GM12801 (cell line): ENCODE results near the gene FRMD3.

Experiments
- TF ChIP-seq, protein P1 (sequence below): IDR thresholded peaks from one replicate; pipeline ENCODE4 v1.5.1; 2011; ENCODE audit warnings: control low read depth; ENCODE audit not compliant: insufficient read length; ENCODE audit errors: extremely low read depth

The FRMD3 gene

DNA sequence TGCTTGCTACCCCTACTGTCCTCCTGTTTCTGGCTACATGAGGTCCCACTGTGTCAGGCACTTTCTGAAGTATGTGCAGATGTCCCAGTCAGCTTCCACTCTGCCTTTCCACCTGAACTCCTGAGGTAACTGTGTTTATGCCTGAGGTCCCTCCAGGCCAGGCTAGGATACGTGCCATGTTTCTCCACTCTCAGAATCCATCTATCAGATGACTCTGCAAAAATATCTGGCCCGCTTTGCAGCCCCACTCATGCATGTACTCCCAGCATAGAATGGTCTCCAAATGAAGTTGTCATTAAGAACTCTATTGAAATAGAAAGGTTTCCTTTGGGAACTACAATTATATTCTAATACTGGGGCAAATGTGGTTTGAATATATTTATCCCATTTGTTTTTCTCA, 243.4 kb downstream of the FRMD3 start:
- TF ChIP-seq, protein P1, sequence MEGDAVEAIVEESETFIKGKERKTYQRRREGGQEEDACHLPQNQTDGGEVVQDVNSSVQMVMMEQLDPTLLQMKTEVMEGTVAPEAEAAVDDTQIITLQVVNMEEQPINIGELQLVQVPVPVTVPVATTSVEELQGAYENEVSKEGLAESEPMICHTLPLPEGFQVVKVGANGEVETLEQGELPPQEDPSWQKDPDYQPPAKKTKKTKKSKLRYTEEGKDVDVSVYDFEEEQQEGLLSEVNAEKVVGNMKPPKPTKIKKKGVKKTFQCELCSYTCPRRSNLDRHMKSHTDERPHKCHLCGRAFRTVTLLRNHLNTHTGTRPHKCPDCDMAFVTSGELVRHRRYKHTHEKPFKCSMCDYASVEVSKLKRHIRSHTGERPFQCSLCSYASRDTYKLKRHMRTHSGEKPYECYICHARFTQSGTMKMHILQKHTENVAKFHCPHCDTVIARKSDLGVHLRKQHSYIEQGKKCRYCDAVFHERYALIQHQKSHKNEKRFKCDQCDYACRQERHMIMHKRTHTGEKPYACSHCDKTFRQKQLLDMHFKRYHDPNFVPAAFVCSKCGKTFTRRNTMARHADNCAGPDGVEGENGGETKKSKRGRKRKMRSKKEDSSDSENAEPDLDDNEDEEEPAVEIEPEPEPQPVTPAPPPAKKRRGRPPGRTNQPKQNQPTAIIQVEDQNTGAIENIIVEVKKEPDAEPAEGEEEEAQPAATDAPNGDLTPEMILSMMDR: no peak

DNA sequence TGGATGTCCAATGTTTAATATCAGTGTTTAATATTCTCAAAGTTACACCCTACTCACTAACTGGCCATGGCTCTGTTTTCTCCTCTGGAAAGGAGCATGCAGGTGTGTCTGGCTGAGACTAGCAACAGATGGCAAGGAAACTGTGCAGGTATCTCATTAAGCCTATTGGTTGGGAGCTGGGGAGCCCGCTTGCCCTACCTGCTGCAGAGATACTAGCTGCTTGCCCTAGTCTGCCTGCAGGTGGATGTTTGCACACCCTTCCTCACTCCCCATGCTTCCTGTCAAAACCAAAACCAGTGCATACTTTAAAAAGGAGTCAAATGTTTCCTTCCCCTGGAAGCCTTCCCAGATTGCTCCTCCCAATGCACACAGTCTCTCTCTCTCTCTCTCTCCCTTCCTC, 247.0 kb downstream of the FRMD3 start:
- TF ChIP-seq, protein P1: no peak

DNA sequence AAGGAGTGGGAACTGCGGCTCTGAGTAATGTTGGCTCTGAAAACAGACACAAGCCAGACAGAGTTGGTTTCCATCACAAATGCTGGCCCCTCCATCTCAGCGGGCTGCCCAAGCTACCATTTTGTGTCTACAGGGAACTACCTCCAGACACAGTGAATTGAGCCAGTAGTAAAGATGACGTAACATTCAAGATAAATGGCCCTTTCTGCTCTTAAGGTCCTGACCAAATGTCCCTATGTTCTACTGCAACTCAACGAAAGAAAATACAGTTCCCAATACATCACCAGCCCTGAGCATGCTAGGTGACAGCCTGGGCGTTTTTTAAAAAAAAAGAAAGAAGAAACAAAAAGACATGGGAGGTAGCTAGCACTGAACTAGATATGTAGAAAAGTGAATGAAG, 247.5 kb downstream of the FRMD3 start:
- TF ChIP-seq, protein P1: no peak

DNA sequence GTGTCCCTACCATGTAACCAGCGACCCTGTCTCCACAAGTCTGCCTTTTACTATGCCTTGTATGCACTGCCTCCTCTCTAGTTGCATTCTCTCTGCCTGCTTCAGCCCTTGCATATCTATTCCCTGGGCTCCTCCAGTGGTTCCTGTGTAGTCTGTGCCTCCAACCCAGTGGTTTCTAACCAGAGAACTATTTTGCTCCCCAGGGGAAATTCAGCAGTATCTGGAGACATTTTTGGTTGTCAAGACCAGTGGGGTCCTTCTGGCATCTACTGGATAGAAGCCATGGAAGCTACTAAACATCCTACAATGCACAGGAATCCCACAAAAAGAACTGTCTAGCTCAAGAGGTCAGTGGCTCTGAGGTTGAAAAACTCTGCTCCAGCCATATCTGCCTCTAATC, 251.2 kb downstream of the FRMD3 start:
- TF ChIP-seq, protein P1: no peak

DNA sequence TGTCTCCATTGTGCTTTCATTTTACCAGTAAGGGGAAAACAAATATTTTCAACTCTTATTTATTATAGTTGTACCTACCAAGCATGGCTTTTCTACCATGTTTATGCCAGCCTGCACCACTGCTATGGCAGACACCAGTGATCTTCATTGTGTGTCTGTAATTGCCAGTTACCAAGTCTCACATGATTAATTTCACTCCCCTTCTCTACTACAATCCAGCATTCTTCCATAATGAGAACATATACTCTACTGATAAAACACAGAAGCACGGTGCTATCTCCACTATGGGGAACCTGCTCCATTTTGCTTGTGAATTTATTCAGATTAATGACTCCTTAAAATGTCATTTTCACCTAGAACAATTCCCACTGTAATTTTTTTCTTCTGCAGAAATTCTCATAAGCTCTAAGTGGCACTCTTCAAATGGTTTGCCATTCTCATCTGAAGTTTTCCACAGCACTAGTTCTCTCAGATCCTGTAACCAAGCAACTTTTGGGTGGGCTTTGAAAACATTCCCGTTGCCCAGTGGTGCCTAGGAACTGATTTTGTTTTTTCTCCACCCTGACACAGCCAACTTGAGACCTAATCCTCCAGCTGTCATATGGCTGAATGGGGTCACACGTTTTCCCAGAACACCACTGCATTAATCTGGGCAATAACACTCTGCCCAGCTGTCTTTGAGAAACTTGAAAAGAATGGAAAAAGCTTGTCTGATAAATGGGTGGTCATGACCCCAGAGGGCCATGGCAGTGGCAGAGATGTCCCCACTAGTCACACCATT, 252.6 kb downstream of the FRMD3 start:
- TF ChIP-seq, protein P1: no peak

DNA sequence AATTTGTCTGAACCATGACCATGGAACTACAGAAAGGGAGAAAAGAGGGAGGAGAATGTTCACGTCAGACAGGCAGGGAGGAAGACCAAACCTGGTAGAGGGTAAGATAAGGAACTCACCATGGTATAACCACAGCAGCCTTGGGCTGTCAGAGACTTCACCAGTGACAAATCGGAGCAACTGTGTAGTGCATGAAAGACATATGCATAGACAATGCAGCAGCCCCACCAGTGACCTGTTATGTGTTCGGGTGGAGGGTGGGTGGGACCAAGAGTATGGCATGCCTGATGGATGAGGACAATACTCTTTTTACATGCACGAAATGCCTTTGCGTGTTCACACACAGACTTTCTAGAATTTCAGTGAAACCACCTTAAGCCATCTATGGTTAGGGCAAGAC, 253.5 kb downstream of the FRMD3 start:
- TF ChIP-seq, protein P1: no peak

DNA sequence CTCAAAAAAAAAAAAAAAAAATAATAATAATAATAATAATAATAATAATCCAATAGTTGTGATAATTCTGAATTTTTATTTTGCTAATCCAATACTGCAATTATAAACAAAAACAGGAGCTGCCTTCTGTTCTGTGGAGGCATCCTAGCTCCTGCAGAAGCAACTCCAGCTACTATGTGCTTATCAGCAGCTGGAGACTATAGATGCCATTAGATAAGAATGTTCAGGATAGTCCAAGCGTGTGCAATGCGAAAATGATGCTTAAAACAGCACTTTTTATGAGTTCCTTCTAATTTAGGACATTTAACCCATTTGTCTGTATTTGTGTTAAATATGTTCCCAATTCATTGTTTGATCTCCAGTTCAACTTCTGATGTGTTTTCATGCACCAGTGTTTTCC, 254.7 kb downstream of the FRMD3 start:
- TF ChIP-seq, protein P1: no peak
